Endothelial cell of umbilical vein (primary cell): Measurements from ENCODE around the gene PODXL2. TPM values are rescaled to one million over a fixed set of nuclear protein-coding genes. Genes with fewer than 3 reads are reported as not detected.

Source experiments
- BruUV-seq: library from RNA; stranded (reverse); fragments of 400-500 nt; replicated peaks from 2 replicates; lab custom pipeline; 2021; lab: Mats Ljungman, UMichigan
- CTCF ChIA-PET: fragments of 300-600, 350-600 bp; sonication (Branson Sonifier 250); formaldehyde crosslinking; loops from one replicate; lab custom pipeline; 2021; ENCODE audit warnings: antibody characterized with exemption, inconsistent platforms; lab: Charles Lee
- POLR2A ChIA-PET: fragments of 300-600, 350-600 bp; sonication (Branson Sonifier 250); formaldehyde crosslinking; loops from one replicate; lab custom pipeline; 2021; ENCODE audit warnings: antibody characterized with exemption, inconsistent platforms; lab: Charles Lee
- DNase-seq: peaks from one replicate; pipeline ENCODE4 v3.0.0-alpha.2; 2011; ENCODE audit warnings: low read depth, low spot score
- FAIRE-seq: peaks from 2 replicates; lab custom pipeline; 2011; peaks lifted over from hg19 to GRCh38; lab: Jason Lieb, UNC
- H2AFZ ChIP-seq: 2 replicates; pipeline ENCODE4 v1.6.0; 2012; ENCODE audit warnings: low read depth, low read length, control low read depth, inconsistent platforms
- H3K27ac ChIP-seq: 2 replicates; pipeline ENCODE4 v1.5.1; 2011; ENCODE audit warnings: low read depth, mild to moderate bottlenecking, control low read depth, low read length, moderate library complexity; ENCODE audit not compliant: insufficient read depth
- H3K27me3 ChIP-seq, 2 experiments: 2 replicates each; pipeline versions ENCODE4 v1.6.0 to v1.6.1; 2011; ENCODE audit warnings: low read length in 2 of 2, mixed read lengths in 1 of 2; ENCODE audit not compliant: control insufficient read depth in 2 of 2, insufficient read depth in 2 of 2
- H3K36me3 ChIP-seq, 2 experiments: 2 replicates in 1 of 2; 3 replicates in 1 of 2; pipeline ENCODE4 v1.5.1; 2011; ENCODE audit warnings: low read length in 2 of 2, mild to moderate bottlenecking in 1 of 2, moderate library complexity in 1 of 2; ENCODE audit not compliant: control insufficient read depth in 2 of 2, insufficient read depth in 2 of 2; ENCODE audit errors: extremely low read depth in 1 of 2
- H3K4me1 ChIP-seq: 3 replicates; pipeline ENCODE4 v1.5.1; 2011; ENCODE audit warnings: mild to moderate bottlenecking, low read length; ENCODE audit not compliant: control insufficient read depth, insufficient read depth; ENCODE audit errors: extremely low read depth
- H3K4me2 ChIP-seq: 2 replicates; pipeline ENCODE4 v1.6.1; 2011; ENCODE audit warnings: low read length, control low read depth, mixed read lengths; ENCODE audit not compliant: insufficient read depth
- H3K4me3 ChIP-seq, 3 experiments: fragments of 200-600 bp in 1 of 3; sonication (generic), shearing (Covaris generic) in 1 of 3; replicated peaks in 1 of 3; 2 replicates each; pipeline ENCODE4 v1.5.1; 2011 to 2016; ENCODE audit warnings: control low read depth in 3 of 3, low read length in 3 of 3, mild to moderate bottlenecking in 2 of 3, inconsistent platforms in 1 of 3, low read depth in 1 of 3, moderate library complexity in 1 of 3; ENCODE audit not compliant: insufficient read depth in 1 of 3
- H3K79me2 ChIP-seq: 2 replicates; pipeline ENCODE4 v1.6.0; 2012; ENCODE audit warnings: low read length, inconsistent platforms; ENCODE audit not compliant: control insufficient read depth, insufficient read depth
- H3K9ac ChIP-seq: replicated peaks from 2 replicates; pipeline ENCODE3; 2011; ENCODE audit warnings: low read length, control low read depth; ENCODE audit not compliant: insufficient read depth; ENCODE audit errors: extremely low read depth
- H3K9me1 ChIP-seq: replicated peaks from 3 replicates; pipeline ENCODE4 v1.6.0; 2011; ENCODE audit warnings: mild to moderate bottlenecking, low read length; ENCODE audit not compliant: control insufficient read depth, insufficient read depth; ENCODE audit errors: extremely low read depth
- H3K9me3 ChIP-seq: replicated peaks from 2 replicates; pipeline ENCODE4 v1.5.1; 2012; ENCODE audit warnings: low read length, inconsistent platforms; ENCODE audit not compliant: control insufficient read depth, insufficient read depth
- H4K20me1 ChIP-seq: replicated peaks from 2 replicates; pipeline ENCODE3; 2011; ENCODE audit warnings: mild to moderate bottlenecking, low read length; ENCODE audit not compliant: control insufficient read depth, insufficient read depth; ENCODE audit errors: extremely low read depth
- CTCF ChIP-seq, 2 donors: IDR thresholded peaks; 1 replicate in 1 of 2; 2 replicates in 1 of 2; pipeline ENCODE4 v1.5.1; 2011; ENCODE audit warnings: low read length in 2 of 2, mild to moderate bottlenecking in 2 of 2, moderate library complexity in 2 of 2, control low read depth in 1 of 2, inconsistent platforms in 1 of 2, low read depth in 1 of 2; ENCODE audit not compliant: insufficient read depth in 1 of 2; ENCODE audit errors: extremely low read depth in 1 of 2
- EZH2 ChIP-seq: IDR thresholded peaks from 2 replicates; pipeline ENCODE4 v1.6.1; 2012; ENCODE audit warnings: borderline replicate concordance, low read depth, mild to moderate bottlenecking, moderate library complexity, low read length, inconsistent platforms; ENCODE audit not compliant: severe bottlenecking
- FOS ChIP-seq: IDR thresholded peaks from 2 replicates; pipeline ENCODE4 v1.6.1; 2011; ENCODE audit warnings: mild to moderate bottlenecking, low read length, moderate library complexity, borderline replicate concordance; ENCODE audit not compliant: insufficient read depth
- GATA2 ChIP-seq: IDR thresholded peaks from 2 replicates; pipeline ENCODE4 v1.7.0; 2011; ENCODE audit warnings: low read depth, mild to moderate bottlenecking, moderate library complexity, mixed read lengths, low read length; ENCODE audit not compliant: insufficient read length, insufficient read depth
- JUN ChIP-seq: IDR thresholded peaks from 2 replicates; pipeline ENCODE4 v1.6.1; 2011; ENCODE audit warnings: borderline replicate concordance, low read depth; ENCODE audit not compliant: insufficient read length, insufficient read depth
- MAX ChIP-seq: IDR thresholded peaks from 2 replicates; pipeline ENCODE4 v1.6.1; 2011; ENCODE audit not compliant: insufficient read depth, insufficient read length
- MYC ChIP-seq: IDR thresholded peaks from one replicate; pipeline ENCODE4 v1.6.1; 2011; ENCODE audit warnings: mild to moderate bottlenecking, low read depth, low read length
- POLR2A ChIP-seq: IDR thresholded peaks from 2 replicates; pipeline ENCODE4 v1.6.1; 2012; ENCODE audit warnings: low read depth, mild to moderate bottlenecking, control low read depth, low read length
- POLR2AphosphoS5 ChIP-seq: IDR thresholded peaks from 2 replicates; pipeline ENCODE4 v1.6.1; 2012; ENCODE audit warnings: low read depth, mild to moderate bottlenecking, control low read depth, low read length, moderate library complexity; ENCODE audit not compliant: insufficient read depth
- dilution Hi-C: fragments of 300-500 bp; cut with MboI; formaldehyde crosslinking; loops from one replicate; pipeline ENCODE4 v1.15.0; 2019; ENCODE audit warnings: low sequenced_read_pairs; ENCODE audit not compliant: extremely low pct_ligation_motif_present
- intact Hi-C: fragments of 100-400 bp; cut with micrococcal nuclease; formaldehyde crosslinking; loops from one replicate; pipeline ENCODE4 v1.10.0; 2022
- polyA plus RNA-seq, 4 experiments: library from polyadenylated mRNA; depleted of rRNA in 3 of 4; stranded (reverse) in 3 of 4; unstranded in 1 of 4; fragments of >200 nt; gene quantifications; 2 replicates each; pipeline versions ENCODE4 v1.2.1 to v1.2.3, GENCODE V29; 2011 to 2012; ENCODE audit warnings: missing spikeins in 1 of 4
- total RNA-seq: library from RNA; stranded (reverse); gene quantifications from 2 replicates; pipeline ENCODE4 v1.2.3, GENCODE V29; 2021

PODXL2 gene
- total and polyA plus RNA-seq, 2 donors (not counting 3 experiments of a cell fraction or from before 2014, with no cell fraction given), result 5.5 to 6.5 TPM

DNA sequence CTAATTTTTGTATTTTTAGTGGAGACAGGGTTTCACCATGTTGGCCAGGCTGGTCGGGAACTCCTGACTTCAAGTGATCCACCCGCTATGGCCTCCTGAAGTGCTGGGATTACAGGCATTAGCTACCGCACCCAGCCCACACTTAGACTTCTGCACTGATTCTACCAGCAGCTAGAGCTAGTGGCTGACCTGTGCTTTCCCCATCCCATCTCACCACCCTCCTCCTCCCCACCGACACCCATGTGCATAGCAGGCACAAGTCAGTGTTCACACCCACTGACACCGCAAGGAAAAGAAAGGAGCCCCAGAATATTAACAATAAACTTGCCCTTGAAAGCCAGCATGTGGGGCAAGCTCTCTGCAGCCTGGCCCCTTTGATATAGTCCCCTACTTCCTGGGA is 32.6 kb downstream of the PODXL2 start:
- Histone ChIP-seq H3K4me3 (no peak overlapping the region), H3K79me2 (no peaks in the 10 kb centered on the region), H3K36me3 (no peaks in the 10 kb centered on the region), H3K9ac (no peak overlapping the region), H3K27ac (no peak overlapping the region), H3K4me2 (no peak overlapping the region), H2AFZ (no peak overlapping the region), H3K27me3 (peaks cover 0 to 6% of the 10 kb centered on the region in 2 experiments), H4K20me1 (no peaks in the 10 kb centered on the region), H3K4me1 (no peaks in the 10 kb centered on the region), H3K9me1 (no peaks in the 10 kb centered on the region), H3K9me3 (no peaks in the 10 kb centered on the region)
- DNase-seq, result no peak
- dilution Hi-C loops, result no loop called here
- TF ChIP-seq POLR2AphosphoS5 (no peak), EZH2 (no peak), MYC (no peak), JUN (no peak), FOS (no peak), MAX (no peak)
- intact Hi-C loops, result no loop called here
- CTCF ChIA-PET, result interaction anchor here (1.2 to 1.6 kb wide), 4 partner anchors 10 to 171 kb away, joined by 3 to 5 read pairs (median 4); no protein-coding TSS in a partner anchor
- no peak for FAIRE-seq
- POLR2A ChIA-PET, result no interaction called here
- no TSS peak for BruUV-seq

GRCh38 chr3:127662001-127662469 is 33.0 kb downstream of the PODXL2 start:
- Histone ChIP-seq H2AFZ (no peak overlapping the region), H3K9me3 (no peaks in the 10 kb centered on the region), H3K36me3 (no peaks in the 10 kb centered on the region), H3K27me3 (peaks cover 0 to 5% of the 10 kb centered on the region in 2 experiments), H3K4me2 (no peak overlapping the region), H3K27ac (no peak overlapping the region), H3K79me2 (no peaks in the 10 kb centered on the region), H3K4me3 (no peak overlapping the region), H3K9me1 (no peaks in the 10 kb centered on the region), H3K9ac (no peak overlapping the region), H3K4me1 (no peaks in the 10 kb centered on the region), H4K20me1 (no peaks in the 10 kb centered on the region)
- ChIA-PET CTCF (interaction anchor here (1.2 to 1.6 kb wide), 3 partner anchors 11 to 170 kb away, joined by 3 to 5 read pairs (median 3); no protein-coding TSS in a partner anchor), POLR2A (no interaction called here)
- no TSS peak for BruUV-seq
- DNase-seq (no peak), FAIRE-seq (no peak)
- TF ChIP-seq POLR2A, result no peak
- TF ChIP-seq MAX, result no peak
- no peak for TF ChIP-seq EZH2
- no peak for TF ChIP-seq POLR2AphosphoS5
- no peak for TF ChIP-seq FOS
- no peak for TF ChIP-seq MYC
- no peak for TF ChIP-seq GATA2
- no peak for TF ChIP-seq CTCF (IDR thresholded peaks at IDR 0.05; ENCODE audit: extremely low read depth in 1 of 2, insufficient read depth in 1 of 2, low read depth in 1 of 2, low read length in 2 of 2)
- TF ChIP-seq JUN, result no peak
- dilution Hi-C loops (no loop called here), intact Hi-C loops (no loop called here)
